GM20000 (cell line): Measurements from ENCODE around the gene PCLO.

Experiments used
- DNase-seq: peaks from one replicate; pipeline ENCODE4 v3.0.0; 2012; ENCODE audit warnings: low spot score
- TF ChIP-seq, protein P1 (sequence below): IDR thresholded peaks from 2 replicates; pipeline ENCODE4 v1.5.1; 2012; ENCODE audit warnings: mild to moderate bottlenecking, control low read depth; ENCODE audit errors: extremely low read depth, missing control alignments

The PCLO gene

DNA sequence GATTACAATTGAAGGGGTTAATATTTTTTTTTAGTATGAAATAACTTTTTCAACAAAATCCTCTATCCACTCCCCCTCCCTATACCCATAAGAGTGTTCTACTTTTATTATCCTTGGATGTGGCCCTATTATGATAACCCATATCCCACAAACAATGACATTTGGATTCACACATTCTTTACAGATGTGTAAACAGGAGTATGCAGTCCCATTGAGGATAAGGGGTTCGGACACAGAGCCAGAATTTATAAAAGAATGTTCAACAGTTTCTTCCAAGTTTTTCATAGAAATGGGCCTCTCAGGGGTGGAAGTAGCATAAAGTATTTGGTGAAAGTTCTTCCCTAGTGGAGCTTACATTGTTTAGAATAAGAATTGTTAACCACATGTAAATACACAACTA is 16.1 kb upstream of the PCLO start:
- no peak for DNase-seq
- TF ChIP-seq, protein P1, sequence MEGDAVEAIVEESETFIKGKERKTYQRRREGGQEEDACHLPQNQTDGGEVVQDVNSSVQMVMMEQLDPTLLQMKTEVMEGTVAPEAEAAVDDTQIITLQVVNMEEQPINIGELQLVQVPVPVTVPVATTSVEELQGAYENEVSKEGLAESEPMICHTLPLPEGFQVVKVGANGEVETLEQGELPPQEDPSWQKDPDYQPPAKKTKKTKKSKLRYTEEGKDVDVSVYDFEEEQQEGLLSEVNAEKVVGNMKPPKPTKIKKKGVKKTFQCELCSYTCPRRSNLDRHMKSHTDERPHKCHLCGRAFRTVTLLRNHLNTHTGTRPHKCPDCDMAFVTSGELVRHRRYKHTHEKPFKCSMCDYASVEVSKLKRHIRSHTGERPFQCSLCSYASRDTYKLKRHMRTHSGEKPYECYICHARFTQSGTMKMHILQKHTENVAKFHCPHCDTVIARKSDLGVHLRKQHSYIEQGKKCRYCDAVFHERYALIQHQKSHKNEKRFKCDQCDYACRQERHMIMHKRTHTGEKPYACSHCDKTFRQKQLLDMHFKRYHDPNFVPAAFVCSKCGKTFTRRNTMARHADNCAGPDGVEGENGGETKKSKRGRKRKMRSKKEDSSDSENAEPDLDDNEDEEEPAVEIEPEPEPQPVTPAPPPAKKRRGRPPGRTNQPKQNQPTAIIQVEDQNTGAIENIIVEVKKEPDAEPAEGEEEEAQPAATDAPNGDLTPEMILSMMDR, result no peak

DNA sequence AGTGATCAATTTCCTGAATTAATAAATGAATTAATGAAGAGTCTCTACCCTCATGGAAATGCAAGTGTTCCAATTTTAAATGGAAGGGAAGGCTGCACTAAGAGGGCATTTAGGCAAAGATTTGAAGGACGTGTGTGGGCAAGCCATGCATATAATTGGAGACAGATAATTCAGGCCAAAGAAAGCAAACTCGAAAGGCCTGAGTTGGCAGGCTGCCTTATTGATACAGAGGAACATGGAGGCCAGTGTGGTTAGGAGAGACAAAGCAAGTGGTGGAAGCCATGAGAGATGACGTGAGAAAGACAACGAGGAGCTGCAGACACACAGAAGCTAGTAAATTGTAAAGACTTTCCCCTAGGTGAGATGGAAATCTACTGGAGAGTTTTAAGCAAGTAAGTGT is 15.4 kb upstream of the PCLO start:
- TF ChIP-seq, protein P1, result no peak
- no peak for DNase-seq

DNA sequence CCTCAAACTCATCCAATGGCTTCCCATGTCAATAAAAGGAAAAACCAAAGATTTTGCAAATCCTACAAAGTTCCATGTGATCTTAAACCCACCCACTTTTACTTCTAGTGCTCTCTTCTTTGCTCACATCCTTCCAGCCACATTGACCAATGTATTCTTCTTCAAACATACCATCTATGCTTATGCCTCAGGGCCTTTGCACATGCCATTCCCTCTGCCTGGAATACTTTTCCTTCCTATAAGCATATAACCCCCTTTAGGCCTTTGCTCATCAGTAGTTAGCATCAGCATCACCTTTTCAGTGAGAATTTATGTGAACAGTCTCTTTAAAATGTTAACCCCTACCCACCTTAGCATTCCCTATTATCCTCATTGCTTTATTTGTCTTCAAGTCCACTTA is 11.0 kb upstream of the PCLO start:
- DNase-seq, result no peak
- TF ChIP-seq, protein P1, result no peak

DNA sequence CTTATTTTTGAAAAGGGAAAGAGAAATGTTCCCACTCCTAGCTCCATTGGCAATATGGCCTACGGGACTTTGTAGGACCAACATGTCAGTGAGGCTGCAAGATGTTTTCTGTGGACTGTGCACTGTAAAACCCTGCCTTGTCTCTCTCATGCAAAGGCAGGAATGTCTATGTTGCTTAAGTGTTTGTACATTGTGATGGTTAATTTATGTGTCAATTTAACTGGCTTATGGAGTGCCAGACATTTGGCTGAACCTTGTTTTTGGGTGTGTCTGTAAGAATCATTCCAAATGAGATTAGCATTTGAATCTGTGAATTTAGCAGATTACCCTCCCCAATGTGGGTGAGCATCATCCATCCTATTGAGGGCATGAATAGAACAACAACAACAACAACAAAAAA is 4.1 kb upstream of the PCLO start:
- TF ChIP-seq, protein P1, result no peak
- DNase-seq, result no peak

DNA sequence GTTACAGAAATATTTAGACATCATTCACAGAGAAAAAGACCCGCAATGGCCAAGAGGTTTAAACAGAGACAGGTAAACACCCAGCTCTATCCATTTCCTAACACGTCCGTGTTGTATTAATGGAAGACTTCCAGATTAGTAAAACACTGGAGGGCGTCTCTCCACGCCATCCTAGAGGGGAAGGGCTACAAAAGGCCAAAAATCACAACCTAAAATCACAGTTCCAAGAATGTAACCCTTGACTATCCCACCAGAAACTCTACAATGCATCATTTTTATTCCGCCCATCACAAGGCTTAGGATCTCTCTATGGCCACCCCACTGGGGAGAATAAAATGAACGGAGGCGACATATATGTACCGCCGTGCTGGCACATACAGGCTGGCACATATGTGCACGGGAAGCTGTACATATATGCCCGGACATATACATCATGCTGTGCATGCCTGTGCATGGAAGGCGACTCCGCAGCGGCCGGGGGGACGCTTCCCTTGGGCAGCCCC is 734 bp downstream of the PCLO start:
- TF ChIP-seq, protein P1, result no peak
- peak; percentile 8 for DNase-seq

DNA sequence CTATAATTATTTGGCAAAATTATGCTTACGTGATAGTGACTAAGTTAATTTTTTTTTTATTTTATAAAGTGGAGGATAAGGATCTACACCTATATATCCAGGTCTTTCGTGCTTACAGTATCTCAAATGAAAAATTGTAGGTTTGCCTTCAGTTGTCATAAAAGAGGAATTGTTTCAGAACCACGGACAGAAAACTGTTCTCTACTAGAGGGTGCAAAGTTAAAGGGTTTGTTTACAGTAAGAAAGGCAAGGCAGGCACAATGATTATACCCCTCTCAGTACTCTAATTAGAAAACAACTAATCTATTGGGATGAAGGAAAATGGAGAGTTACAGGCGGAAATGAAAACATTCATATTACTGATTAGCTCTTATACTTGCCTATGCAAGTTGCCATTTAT is 1.5 kb downstream of the PCLO start:
- DNase-seq, result no peak
- TF ChIP-seq, protein P1, result no peak

DNA sequence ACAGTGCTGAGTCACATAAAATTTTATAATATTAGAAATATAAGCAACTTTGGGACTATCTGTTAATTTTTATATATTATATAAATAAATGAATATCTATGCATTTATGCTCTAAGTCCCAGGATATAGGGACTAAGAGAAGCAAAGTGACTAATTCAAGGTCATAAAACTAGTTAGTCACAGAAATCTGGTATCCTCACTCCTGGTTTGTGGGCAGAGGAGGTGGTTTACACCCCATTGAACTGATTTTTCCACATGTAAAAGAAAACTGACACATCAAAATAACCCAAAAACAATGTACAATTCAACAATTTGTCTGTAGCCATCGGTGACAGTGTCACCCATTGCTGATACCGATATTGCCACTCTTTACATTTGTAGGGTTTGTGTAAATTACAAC is 3.0 kb downstream of the PCLO start:
- no peak for DNase-seq
- TF ChIP-seq, protein P1, result no peak
